Measurements from ENCODE around the gene PAF1. TPM values are rescaled to one million over a fixed set of nuclear protein-coding genes. Genes with fewer than 3 reads are reported as not detected.
"Not testable (repeated sequence)": the region's sequence is repeated elsewhere in the genome, so short reads cannot be mapped to it uniquely, and the experiment has no call there.

The PAF1 gene
- total RNA-seq, 1 donor from 2014 or later = 29.2 TPM

- DNase-seq = no peak
Observed at GRCh38 chr19:39381910-39382611, 8.8 kb downstream of the PAF1 start.

DNA sequence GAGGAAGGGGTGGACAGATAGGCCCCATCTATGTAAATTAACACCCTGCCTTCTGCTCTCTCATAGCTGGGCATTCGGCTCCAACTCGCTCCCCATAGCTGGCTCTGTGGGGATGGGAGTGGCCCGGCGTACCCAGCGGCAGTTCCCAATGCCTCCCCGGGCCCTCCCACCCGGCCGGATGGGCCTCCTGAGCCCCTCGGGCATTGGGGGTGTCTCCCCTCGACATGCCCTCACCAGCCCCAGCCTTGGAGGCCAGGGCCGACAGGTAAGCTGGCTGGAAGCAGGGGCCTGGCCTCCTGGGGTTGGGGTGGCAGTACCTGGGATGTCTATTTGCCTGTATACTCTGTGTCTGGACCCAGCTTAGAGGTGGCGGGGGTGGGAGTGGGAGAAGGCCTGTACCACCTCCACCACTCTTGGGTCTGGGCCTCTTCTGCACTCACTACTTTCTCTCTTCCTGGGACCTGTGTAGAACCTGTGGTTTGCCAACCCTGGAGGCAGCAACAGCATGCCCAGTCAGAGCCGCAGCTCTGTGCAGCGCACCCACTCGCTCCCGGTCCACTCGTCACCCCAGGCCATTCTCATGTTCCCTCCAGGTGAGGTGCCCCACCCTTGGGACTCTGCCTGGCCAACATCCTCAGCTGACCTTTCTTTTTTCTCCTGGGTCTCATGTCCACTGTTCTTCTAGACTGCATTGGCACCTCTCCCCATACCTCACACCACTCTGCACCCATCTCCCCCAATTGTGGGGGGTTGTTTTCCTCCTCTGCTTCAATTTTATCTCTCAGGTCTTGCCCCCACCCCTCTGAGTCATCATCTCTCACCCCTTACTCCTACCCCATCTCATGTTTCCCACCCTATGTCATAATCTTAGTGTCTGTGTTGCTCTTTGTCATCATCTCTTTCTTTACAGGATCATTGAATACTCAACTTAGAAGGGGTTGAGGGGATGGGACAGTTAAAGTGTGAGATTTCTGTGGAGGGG is 10.1 kb downstream of the PAF1 start:
- DNase-seq = no peak

DNA sequence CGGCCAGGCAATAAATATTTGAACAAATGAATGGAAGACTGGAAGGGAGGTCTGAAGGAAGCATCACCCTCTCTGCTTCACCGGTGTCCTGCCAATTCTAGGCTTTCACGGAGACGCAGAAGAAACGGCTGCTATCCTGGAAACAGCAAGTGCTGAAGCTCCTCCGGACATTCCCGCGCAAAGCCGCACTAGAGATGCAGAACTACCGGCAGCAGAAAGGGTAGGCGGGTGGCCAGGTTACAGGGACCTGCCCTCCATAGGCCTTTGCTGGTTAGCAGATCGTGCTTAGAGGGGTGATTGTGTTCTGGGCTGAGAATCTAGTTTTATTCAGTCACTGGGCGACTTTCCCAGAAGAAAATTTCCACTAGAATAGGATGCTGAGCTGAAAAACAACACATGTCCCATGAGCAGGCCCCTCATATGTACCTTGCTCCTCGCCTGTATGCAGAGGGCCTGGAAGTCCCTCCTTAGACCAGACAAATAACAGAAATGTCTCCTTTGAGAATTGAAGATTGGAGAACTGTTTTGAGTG is 11.0 kb downstream of the PAF1 start:
- no peak for DNase-seq

- not testable (repeated sequence) for DNase-seq
Observed at GRCh38 chr19:39379366-39379765, 11.5 kb downstream of the PAF1 start.

DNA sequence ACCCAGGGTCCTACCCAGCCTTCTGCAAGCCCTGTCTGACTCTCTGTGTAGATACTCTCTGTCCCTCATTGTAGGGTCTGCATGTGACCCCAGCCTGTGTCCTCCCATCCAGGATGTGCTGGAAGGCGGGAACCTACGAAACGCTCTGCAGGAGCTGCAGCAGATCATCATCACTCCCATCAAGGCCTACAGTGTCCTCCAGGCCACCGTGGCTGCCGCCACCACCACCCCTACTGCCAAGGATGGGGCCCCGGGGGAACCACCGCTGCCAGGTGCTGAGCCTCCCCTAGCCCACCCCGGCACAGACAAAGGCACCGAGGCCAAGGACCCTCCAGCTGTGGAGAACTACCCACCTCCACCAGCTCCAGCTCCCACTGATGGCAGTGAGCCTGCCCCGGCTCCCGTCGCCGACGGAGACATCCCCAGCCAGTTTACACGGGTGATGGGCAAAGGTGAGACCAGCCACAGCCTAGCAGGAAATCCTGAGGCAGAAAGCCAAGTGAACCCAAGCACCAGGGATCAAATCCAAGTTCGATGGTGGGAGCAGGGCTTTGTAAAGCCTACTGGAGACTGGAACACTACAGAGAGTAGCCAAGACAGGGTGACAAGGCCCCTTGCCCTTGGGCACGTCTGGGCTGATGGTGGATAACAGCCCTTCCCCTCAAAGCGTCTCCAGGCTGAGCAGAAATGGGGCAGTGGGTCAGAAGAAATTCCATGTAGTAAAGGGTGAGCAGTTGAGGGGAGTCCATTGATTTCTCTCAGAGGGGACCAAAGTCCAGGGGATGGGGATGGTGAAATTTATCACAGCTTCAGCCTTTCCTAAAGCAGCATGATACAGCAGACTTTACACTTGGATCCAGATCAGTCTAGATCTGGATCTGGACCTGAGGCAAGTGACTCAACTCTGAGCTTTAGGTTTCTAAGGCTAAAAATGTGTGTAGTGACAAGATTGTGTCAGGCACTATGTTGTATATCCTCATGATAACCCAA is 13.2 kb downstream of the PAF1 start:
- no peak for DNase-seq

- DNase-seq = no peak
Observed at GRCh38 chr19:39375929-39376328, 15.0 kb downstream of the PAF1 start.

GRCh38 chr19:39372941-39373340 is 18.0 kb downstream of the PAF1 start:
- DNase-seq = no peak

DNA sequence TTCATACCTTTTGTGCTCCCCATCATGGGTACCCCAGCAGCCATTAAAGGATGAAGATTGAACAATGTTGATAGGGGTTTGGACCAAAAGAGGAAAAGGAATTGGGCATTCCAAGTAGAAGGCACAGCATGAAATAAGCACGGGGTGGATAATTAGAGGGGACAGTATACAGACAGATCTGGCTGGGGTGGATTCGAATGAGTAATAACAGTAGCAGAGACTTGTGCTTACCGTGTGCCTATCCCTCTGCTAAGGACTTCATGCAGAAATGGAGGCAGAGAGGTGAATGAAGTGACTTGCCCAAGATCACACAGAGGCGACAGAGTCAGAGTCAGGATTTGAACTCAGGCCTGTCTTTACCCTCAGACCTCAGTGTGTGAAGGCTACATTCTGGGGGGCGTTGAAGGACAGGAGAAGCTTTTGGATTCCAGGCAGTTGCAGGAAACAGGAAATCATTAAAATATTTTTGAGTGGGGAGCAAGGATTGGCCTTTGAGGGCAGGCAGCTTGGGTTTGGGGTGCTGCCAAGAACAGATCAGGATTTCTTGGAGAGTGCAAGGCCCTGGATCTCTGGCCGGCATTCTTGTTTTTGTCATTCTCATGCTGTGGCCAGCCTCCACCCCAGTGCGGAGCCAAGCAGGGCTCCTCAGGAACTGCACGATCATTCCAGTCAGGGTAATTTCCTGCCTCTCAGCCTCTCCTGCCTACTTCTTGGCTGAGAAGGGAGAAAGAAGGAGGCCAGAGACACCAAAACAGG is 18.7 kb downstream of the PAF1 start:
- peak; percentile 16 for DNase-seq

DNA sequence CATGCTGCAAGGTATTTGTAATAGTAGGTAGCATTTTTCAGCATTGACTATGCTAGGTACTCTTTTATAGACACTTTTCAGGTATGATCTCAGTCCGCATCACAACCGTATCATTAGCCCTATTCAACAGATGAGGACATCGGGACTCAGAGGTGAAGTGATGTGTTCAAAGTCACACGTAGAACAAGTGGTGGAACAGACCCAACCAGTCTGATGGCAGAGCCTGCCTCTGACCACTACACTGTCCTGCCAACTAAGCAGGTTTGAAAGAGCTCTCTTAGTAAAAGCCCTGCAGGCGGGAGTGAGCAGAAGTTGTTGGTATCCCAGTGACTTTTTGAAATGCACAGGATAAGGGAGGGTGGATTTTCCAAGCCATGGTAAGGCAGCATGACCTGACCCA is 20.2 kb downstream of the PAF1 start:
- DNase-seq = no peak

DNA sequence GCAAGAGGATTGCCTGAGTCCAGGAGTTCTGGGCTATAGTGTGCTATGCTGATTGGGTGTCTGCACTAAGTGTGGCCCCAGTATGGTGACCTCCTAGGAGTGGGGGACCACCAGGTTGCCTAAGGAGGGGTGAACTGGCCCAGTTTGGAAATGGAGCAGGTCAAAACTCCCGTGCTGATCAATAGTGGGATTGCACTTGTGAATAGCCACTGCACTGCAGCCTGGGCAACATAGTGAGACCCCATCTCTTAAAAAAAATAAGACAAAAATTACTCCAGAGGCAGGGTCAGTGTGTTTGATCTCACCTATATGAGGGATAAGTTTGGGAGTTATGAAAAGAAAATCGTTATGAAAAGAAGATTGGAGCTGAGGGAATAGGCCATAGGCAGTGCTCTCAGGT is 21.7 kb downstream of the PAF1 start:
- no peak for DNase-seq

GRCh38 chr19:39365531-39365930 is 25.4 kb downstream of the PAF1 start:
- no peak for DNase-seq

- peak; percentile 80 for DNase-seq
Observed at GRCh38 chr19:39363901-39364457, 26.9 kb downstream of the PAF1 start.

DNA sequence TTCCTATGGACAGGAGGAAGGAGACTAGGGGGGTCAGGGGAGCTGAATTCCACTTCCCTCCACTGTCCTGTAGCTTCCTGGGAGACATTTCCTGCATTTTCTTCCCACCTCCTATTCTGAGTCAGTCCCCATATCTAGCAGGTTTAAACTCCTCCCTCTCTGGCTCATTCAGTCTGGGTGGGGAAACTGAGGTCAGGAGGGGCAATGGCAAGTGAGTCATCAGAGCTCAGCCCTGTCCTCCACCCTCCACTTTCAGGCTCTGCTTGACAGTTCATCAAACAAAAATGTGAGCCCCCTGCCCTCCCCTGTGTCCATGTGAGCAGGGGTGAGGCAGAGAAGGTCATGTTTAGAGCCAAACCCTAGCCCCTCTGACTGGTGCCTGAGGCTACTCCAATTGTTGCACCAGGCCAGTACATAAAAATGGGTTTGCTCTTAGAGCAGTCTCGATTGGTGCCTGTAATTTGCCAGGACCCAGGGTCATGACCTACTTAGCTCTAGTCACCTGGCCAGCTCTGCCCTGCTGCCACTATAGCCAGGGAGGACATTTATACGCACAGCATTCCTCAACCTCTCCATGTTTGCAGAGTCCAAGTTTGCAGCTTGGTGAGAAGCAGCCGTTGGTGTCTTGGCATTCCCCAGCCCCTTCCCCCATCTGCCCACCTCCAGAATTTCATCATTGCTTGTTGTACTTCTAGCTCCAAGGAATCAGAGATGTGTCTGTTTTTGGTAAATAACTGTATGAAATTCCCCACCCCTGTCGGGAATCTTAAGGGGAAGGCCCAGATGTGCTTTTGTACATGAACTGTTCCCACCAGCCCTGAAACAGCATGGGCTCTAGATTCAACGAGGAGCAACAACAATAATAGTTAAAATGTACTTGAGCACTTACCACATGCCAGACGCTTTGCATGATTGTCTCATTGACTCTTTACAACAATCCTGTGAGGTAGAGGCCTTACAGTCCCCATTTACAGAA is 27.9 kb downstream of the PAF1 start:
- no peak for DNase-seq

DNA sequence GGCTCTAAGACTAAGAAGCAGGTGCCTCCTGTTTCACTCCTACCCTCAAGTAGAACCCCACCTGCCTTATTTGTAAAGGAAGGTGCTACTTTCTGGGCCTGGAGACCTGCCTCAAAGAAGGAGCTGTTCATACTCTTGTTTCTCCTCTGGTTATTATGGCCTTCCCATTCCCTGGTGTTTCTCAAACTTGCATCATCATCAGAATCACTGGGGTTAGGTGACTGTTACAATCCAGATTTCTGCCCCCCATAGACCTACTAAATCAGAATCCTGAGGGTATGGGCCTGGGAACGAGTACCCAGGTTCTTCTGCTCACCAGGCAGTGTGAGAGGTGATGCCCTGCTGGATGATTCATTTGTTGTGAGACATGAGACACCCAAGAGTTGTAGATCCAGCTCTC is 30.3 kb downstream of the PAF1 start:
- no peak for DNase-seq

- no peak for DNase-seq
Observed at GRCh38 chr19:39359026-39359425, 31.9 kb downstream of the PAF1 start.

- DNase-seq = no peak
Observed at GRCh38 chr19:39356647-39357046, 34.3 kb downstream of the PAF1 start.

DNA sequence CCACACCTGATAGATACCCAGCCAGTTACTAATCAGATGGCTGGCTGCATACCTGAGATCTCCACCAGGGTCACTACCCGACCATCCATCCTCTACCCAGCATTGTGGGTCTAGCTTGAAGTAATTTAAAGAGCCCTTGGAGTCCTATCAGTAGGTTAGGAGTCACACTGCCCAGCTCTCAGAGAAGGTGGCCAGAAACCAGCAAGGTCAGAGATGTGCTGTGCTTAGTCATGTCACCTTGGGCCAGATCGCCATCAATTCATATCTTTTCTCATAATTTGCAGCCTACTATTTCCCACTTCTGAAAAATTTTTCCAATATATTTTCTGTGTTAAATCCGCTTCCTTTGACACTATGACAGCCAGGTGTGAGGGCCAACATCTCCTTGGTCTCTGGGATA is 34.8 kb downstream of the PAF1 start:
- no peak for DNase-seq

- no peak for DNase-seq
Observed at GRCh38 chr19:39355253-39355652, 35.7 kb downstream of the PAF1 start.

DNA sequence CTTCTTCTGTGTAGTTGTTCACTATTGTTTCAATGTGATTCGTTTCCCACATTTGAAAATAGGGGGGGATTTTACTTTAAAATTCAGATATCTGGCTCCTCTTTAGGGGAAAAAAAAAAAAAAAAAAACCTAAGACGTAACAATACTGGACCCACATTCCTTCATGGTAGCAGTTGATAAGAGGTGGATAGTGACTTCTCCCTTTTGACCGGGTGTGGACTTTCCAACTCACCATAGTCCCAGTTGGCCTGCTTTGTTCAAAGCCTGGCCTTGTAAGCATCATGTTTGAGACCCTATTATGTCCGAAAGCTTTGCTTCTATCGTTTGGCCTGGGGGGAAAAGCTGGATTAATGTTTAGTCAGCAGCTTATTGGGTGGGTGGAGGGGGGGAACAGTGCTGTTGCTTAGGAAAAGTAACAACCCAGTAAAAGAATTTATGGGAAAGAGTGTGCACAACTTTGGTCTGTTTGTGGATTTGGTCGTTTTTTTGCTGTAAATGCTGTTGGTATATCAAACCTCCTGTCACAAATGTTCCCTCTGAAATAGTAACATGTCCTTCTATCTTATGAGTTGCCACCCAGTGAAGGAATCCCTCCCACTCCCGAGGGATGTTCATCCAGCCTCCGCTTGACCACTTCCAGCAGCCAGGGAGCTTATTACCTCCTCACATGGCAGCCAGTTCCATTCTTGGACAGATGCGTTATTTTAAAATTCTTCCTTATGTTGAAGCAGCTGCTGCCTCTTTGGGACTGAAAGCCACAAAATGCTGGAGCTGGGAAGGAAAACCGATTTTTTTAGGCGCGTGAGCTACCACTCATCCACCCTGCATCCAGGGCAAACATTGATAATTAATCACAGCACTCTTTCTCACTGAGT is 38.3 kb downstream of the PAF1 start:
- DNase-seq = peak; percentile 47
